ENCODE results near the gene ANK2. TPM values are rescaled to one million over a fixed set of nuclear protein-coding genes. Genes with fewer than 3 reads are reported as not detected.
A peak's percentile ranks its signal among the peaks of the same experiment; 100 is the strongest.

Gene ANK2
- total and polyA plus RNA-seq, 10 donors: 5.3 to 158 (median 72.9) TPM

DNA sequence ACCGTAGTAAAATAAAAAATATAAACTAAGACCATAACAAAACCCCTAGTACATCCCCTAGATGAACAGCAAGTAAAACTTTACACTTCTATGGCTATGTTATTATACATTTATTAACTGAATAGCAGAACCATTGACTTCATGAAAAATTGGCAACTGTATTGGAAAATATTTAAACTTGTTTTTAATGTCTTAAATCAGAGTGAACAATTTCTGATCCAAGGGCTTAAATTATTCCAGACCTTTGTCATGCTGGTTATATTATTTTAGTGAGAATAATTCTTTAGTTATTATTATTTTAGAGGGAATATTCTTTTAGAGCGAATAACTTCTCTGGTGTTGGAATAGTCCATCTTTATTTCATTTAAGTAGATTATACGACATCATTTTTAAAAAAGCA, 265.0 kb downstream of the ANK2 start:
- intact Hi-C loops (cut with DNase I; ENCODE audit: low total_unique reads): no loop called here
- WGBS, 5 donors: 81 to 94% (median 85%) methylated on average over 3 of the region's 3 CpGs
- no peak overlapping the region for H3K4me3 ChIP-seq

DNA sequence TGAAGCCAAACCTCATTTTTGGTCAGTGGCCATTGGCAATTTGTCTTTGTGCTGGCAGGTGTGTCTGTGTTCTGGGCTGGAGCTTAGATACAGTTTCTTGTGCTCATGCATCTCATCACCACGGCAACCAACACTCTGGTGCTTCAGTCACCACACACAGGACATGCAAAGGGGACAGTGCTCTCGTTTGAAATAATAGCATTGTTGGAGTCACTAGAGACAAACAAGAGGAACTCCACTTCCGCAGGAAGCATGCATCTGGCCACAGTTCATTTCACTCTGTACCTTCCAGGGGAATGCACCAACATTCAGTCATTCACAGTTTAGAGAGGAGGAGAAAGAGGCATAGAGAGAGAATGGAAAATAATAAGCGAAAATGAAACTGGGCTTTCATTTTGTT, 267.4 kb downstream of the ANK2 start:
- DNase-seq: no peak
- intact Hi-C loops (cut with DNase I; ENCODE audit: low total_unique reads): no loop called here
- Histone ChIP-seq H3K36me3 (no peaks in the 10 kb centered on the region), H3K9me3 (no peaks in the 10 kb centered on the region), H3K4me3 (no peak overlapping the region), H3K27ac (peak overlapping the region in 3 of 8 donors; percentile 4 to 45 (median 22)), H3K4me1 (peaks cover 0 to 11% (median 0%) of the 10 kb centered on the region in 6 donors), H3K27me3 (replicated peaks in 1 of 7) (no peaks in the 10 kb centered on the region)
- TF ChIP-seq CTCF (IDR thresholded peaks at IDR 0.05 in 8 of 11, conservative IDR thresholded peaks at IDR 0.05 in 3 of 11): no peak
- no peak for TF ChIP-seq POLR2AphosphoS5 (IDR thresholded peaks at IDR 0.05)
- TF ChIP-seq POLR2A (IDR thresholded peaks at IDR 0.05): no peak
- WGBS, 5 donors: 46 to 54% (median 52%) methylated on average over 4 of the region's 4 CpGs

More for the DNA sequence above, 265.0 kb downstream of the ANK2 start:
- Histone ChIP-seq H3K9me3 (no peaks in the 10 kb centered on the region), H3K27ac (no peak overlapping the region), H3K27me3 (replicated peaks in 1 of 7) (no peaks in the 10 kb centered on the region), H3K36me3 (no peaks in the 10 kb centered on the region), H3K4me1 (peaks cover 0 to 11% (median 0%) of the 10 kb centered on the region in 6 donors)
- no peak for DNase-seq
- TF ChIP-seq CTCF (IDR thresholded peaks at IDR 0.05 in 8 of 11, conservative IDR thresholded peaks at IDR 0.05 in 3 of 11) (no peak), POLR2A (IDR thresholded peaks at IDR 0.05) (no peak), POLR2AphosphoS5 (IDR thresholded peaks at IDR 0.05) (no peak)

DNA sequence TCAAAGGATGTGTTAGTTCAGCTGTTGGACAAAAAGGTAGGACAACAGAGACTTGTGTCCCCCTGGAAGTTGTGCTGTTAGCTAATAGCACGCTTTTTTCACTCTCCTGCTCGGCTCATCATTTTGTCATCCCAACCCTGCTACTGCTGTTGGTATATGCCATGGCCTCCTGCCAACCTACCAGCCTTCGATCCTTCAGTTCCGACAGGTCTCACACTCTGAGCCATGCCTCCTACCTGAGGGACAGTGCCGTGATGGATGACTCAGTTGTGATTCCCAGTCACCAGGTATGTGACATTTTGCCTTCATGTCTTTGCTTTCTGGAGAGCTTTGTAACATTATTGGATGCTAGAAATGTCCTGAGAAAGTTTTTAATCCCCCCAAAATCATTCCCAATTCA, 268.1 kb downstream of the ANK2 start:
- no peak overlapping the region for H3K4me3 ChIP-seq

DNA sequence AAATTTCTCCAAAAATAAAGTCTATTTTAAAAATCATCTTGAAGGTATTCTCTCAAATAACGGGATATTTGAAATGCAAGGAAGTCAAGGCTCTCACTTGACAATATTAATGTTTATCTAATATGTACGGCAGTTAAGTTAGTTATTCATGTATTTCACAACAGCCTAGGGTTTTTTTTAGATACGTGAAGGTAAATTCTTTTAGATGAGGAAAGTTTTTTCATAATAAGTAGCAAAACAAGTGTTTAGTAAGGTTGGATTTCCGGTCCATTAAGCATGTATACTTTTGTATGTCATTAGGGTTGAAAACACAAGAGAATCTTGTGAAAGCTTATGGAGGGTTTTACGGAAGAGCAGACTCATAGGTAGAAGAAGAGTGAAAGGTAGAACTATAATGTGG, 273.3 kb downstream of the ANK2 start:
- Histone ChIP-seq H3K27me3 (replicated peaks in 1 of 7) (no peaks in the 10 kb centered on the region), H3K4me3 (no peak overlapping the region), H3K36me3 (no peaks in the 10 kb centered on the region), H3K27ac (no peak overlapping the region), H3K4me1 (no peaks in the 10 kb centered on the region), H3K9me3 (no peaks in the 10 kb centered on the region)
- 77 to 91% (median 86%) methylated on average over 5 of the region's 5 CpGs for WGBS, 5 donors
- intact Hi-C loops (cut with DNase I; ENCODE audit: low total_unique reads): no loop called here
- no peak for DNase-seq
- TF ChIP-seq POLR2AphosphoS5 (IDR thresholded peaks at IDR 0.05): no peak
- TF ChIP-seq CTCF (IDR thresholded peaks at IDR 0.05 in 8 of 11, conservative IDR thresholded peaks at IDR 0.05 in 3 of 11): no peak
- TF ChIP-seq POLR2A (IDR thresholded peaks at IDR 0.05): no peak

More for the DNA sequence above, 268.1 kb downstream of the ANK2 start:
- intact Hi-C loops (cut with DNase I; ENCODE audit: low total_unique reads): no loop called here
- Histone ChIP-seq H3K27ac (peak overlapping the region in 3 of 8 donors; percentile 4 to 45 (median 22)), H3K36me3 (no peaks in the 10 kb centered on the region), H3K4me1 (peaks cover 0 to 11% (median 0%) of the 10 kb centered on the region in 6 donors), H3K9me3 (no peaks in the 10 kb centered on the region), H3K27me3 (replicated peaks in 1 of 7) (no peaks in the 10 kb centered on the region)
- TF ChIP-seq POLR2A (IDR thresholded peaks at IDR 0.05) (no peak), CTCF (IDR thresholded peaks at IDR 0.05 in 8 of 11, conservative IDR thresholded peaks at IDR 0.05 in 3 of 11) (no peak), POLR2AphosphoS5 (IDR thresholded peaks at IDR 0.05) (no peak)
- WGBS, 5 donors: 89 to 93% (median 92%) methylated on average over 5 of the region's 5 CpGs
- no peak for DNase-seq
